HuH-7 (cell line): ENCODE data around the gene UBE2E3.

Experiments
- DNase-seq: peaks from one replicate; pipeline ENCODE4 v3.0.0; 2011; ENCODE audit warnings: low spot score

UBE2E3 gene

GRCh38 chr2:180978903-180979748 is 1.3 kb upstream of the UBE2E3 start:
- DNase-seq: no peak

GRCh38 chr2:180979749-180980105 is 678 bp upstream of the UBE2E3 start:
- DNase-seq: no peak

- DNase-seq: no peak
Observed at GRCh38 chr2:180980943-180981911, 822 bp downstream of the UBE2E3 start.

GRCh38 chr2:180983468-180984242 is 3.2 kb downstream of the UBE2E3 start:
- no peak for DNase-seq

- no peak for DNase-seq
Observed at GRCh38 chr2:180985771-180986395, 5.5 kb downstream of the UBE2E3 start.

- no peak for DNase-seq
Observed at GRCh38 chr2:180987146-180987545, 6.7 kb downstream of the UBE2E3 start.

GRCh38 chr2:180990337-180990736 is 9.9 kb downstream of the UBE2E3 start:
- no peak for DNase-seq

- DNase-seq: no peak
Observed at GRCh38 chr2:180990794-180991193, 10.4 kb downstream of the UBE2E3 start.

GRCh38 chr2:180991361-180991760 is 11.0 kb downstream of the UBE2E3 start:
- DNase-seq: no peak

- DNase-seq: no peak
Observed at GRCh38 chr2:180991820-180992219, 11.4 kb downstream of the UBE2E3 start.

- no peak for DNase-seq
Observed at GRCh38 chr2:180992994-180993393, 12.6 kb downstream of the UBE2E3 start.

- no peak for DNase-seq
Observed at GRCh38 chr2:180999274-180999964, 19.0 kb downstream of the UBE2E3 start.

- DNase-seq: no peak
Observed at GRCh38 chr2:181004647-181005325, 24.4 kb downstream of the UBE2E3 start.

- no peak for DNase-seq
Observed at GRCh38 chr2:181005326-181005655, 24.9 kb downstream of the UBE2E3 start.

- no peak for DNase-seq
Observed at GRCh38 chr2:181005809-181006208, 25.4 kb downstream of the UBE2E3 start.

GRCh38 chr2:181007086-181007837 is 26.9 kb downstream of the UBE2E3 start:
- no peak for DNase-seq

GRCh38 chr2:181008407-181008806 is 28.0 kb downstream of the UBE2E3 start:
- peak; percentile 5 for DNase-seq

- no peak for DNase-seq
Observed at GRCh38 chr2:181021199-181021789, 40.9 kb downstream of the UBE2E3 start.

- peak; percentile 22 for DNase-seq
Observed at GRCh38 chr2:181022652-181023051, 42.2 kb downstream of the UBE2E3 start.
